GM18498 (cell line): ENCODE measurements around the gene MID1.

Source experiments
- ATAC-seq: cut with Tn5 transposase; IDR thresholded peaks from one replicate; pipeline ENCODE4 v1.9.1; 2021; ENCODE audit warnings: mild to moderate bottlenecking, moderate library complexity; ENCODE audit not compliant: unreplicated experiment

The MID1 gene

GRCh38 chrX:10620121-10620699, at the start of gene MID1:
Gene MID1 (minus strand): TSS chrX:10620585. CDS start chrX:10567547, 53,038 bp downstream.
- peak; percentile 62 for ATAC-seq

- no peak for ATAC-seq
Observed at GRCh38 chrX:10667143-10667542, 46.8 kb upstream of the MID1 start.

- ATAC-seq: no peak
Observed at GRCh38 chrX:10666102-10666501, 45.7 kb upstream of the MID1 start.

- no peak for ATAC-seq
Observed at GRCh38 chrX:10665681-10666080, 45.3 kb upstream of the MID1 start.

- ATAC-seq: no peak
Observed at GRCh38 chrX:10660171-10660570, 39.8 kb upstream of the MID1 start.

- no peak for ATAC-seq
Observed at GRCh38 chrX:10656214-10656613, 35.8 kb upstream of the MID1 start.

- no peak for ATAC-seq
Observed at GRCh38 chrX:10654960-10655359, 34.6 kb upstream of the MID1 start.

- no peak for ATAC-seq
Observed at GRCh38 chrX:10653302-10653701, 32.9 kb upstream of the MID1 start.

- ATAC-seq: no peak
Observed at GRCh38 chrX:10649265-10649664, 28.9 kb upstream of the MID1 start.

GRCh38 chrX:10648614-10649013, 28.2 kb upstream of the MID1 start:
- no peak for ATAC-seq

- ATAC-seq: no peak
Observed at GRCh38 chrX:10636851-10637250, 16.5 kb upstream of the MID1 start.

GRCh38 chrX:10636337-10636736, 16.0 kb upstream of the MID1 start:
- ATAC-seq: no peak

- no peak for ATAC-seq
Observed at GRCh38 chrX:10634392-10635161, 14.2 kb upstream of the MID1 start.

- no peak for ATAC-seq
Observed at GRCh38 chrX:10633722-10634121, 13.3 kb upstream of the MID1 start.

GRCh38 chrX:10631416-10632145, 11.2 kb upstream of the MID1 start:
- no peak for ATAC-seq

GRCh38 chrX:10630320-10630719, 9.9 kb upstream of the MID1 start:
- no peak for ATAC-seq

GRCh38 chrX:10629905-10630304, 9.5 kb upstream of the MID1 start:
- no peak for ATAC-seq

GRCh38 chrX:10628906-10629305, 8.5 kb upstream of the MID1 start:
- no peak for ATAC-seq

GRCh38 chrX:10622197-10622596, 1.8 kb upstream of the MID1 start:
- no peak for ATAC-seq

GRCh38 chrX:10619425-10620046, 849 bp downstream of the MID1 start:
- ATAC-seq: peak; percentile 40

GRCh38 chrX:10618961-10619360, 1.4 kb downstream of the MID1 start:
- ATAC-seq: no peak

- no peak for ATAC-seq
Observed at GRCh38 chrX:10617999-10618351, 2.4 kb downstream of the MID1 start.
